ENCODE results near the gene BIN1. TPM values are rescaled to one million over a fixed set of nuclear protein-coding genes. Genes with fewer than 3 reads are reported as not detected.

BIN1 gene
- polyA plus RNA-seq, 1 of the 3 experiments (the other 2 are of a cell fraction) = 40.3 TPM

GRCh38 chr2:127146820-127147502 is 40.0 kb upstream of the BIN1 start (continued):
- no peak for TF ChIP-seq CTCF (IDR thresholded peaks at IDR 0.05)
- TF ChIP-seq MEF2A (IDR thresholded peaks at IDR 0.05; ENCODE audit: borderline replicate concordance, low read depth) = no peak
- no peak for TF ChIP-seq MXI1 (IDR thresholded peaks at IDR 0.05; ENCODE audit: low read depth, low read length)
- TF ChIP-seq JUND (IDR thresholded peaks at IDR 0.05) = no peak
- TF ChIP-seq RFX5 (IDR thresholded peaks at IDR 0.05; ENCODE audit: low read length) = no peak
- no peak for TF ChIP-seq RAD21 (IDR thresholded peaks at IDR 0.05; ENCODE audit: low read length)
- TF ChIP-seq FOXJ3 (CRISPR knock-in tag; IDR thresholded peaks at IDR 0.05) = no peak

- Histone ChIP-seq H3K79me2 (ENCODE audit: insufficient read depth) (no peaks in the 10 kb centered on the region), H3K9me2 (no peaks in the 10 kb centered on the region), H3F3A (replicated peaks; ENCODE audit: insufficient read depth) (peaks cover 12% of the 10 kb centered on the region), H2AFZ (ENCODE audit: low read depth) (no peak overlapping the region), H4K20me1 (ENCODE audit: insufficient read depth) (no peaks in the 10 kb centered on the region), H3K9ac (no peak overlapping the region), H3K27me3 (ENCODE audit: insufficient read depth) (no peaks in the 10 kb centered on the region), H3K36me3 (replicated peaks in 1 of 2; ENCODE audit: control insufficient read depth in 1 of 2, insufficient read depth in 2 of 2, low read length in 1 of 2) (no peaks in the 10 kb centered on the region), H3K4me2 (no peak overlapping the region), H3K27ac (ENCODE audit: low read depth in 2 of 2, low read length in 1 of 2) (no peak overlapping the region), H3K4me3 (ENCODE audit: low read depth in 2 of 2, low read length in 1 of 2) (no peak overlapping the region), H3K4me1 (ENCODE audit: control insufficient read depth in 1 of 2, insufficient read depth in 2 of 2, low read depth in 1 of 2, low read length in 1 of 2) (no peaks in the 10 kb centered on the region; a peak in 1 of 4 replicates), H3K9me3 (peaks cover 6% of the 10 kb centered on the region; the same call in 1 of the 2 replicates)
- ChIA-PET CTCF (interaction anchor here (1.0 to 1.5 kb wide), 4 partner anchors 10 to 78 kb away, joined by 3 to 6 read pairs (median 5); no protein-coding TSS in a partner anchor), POLR2A (no interaction called here)
- no peak for DNase-seq
- TF ChIP-seq USF2 (IDR thresholded peaks at IDR 0.05; ENCODE audit: borderline replicate concordance, low read depth, low read length) (no peak), USF1 (IDR thresholded peaks at IDR 0.05; ENCODE audit: borderline replicate concordance, low read depth) (no peak), SIN3A (IDR thresholded peaks at IDR 0.05; ENCODE audit: borderline replicate concordance, low read depth, low read length) (no peak), RAD21 (IDR thresholded peaks at IDR 0.05; ENCODE audit: low read length) (no peak)
- WGBS (ENCODE audit: low lambda C conversion rate) = 85% methylated on average over 8 of the region's 18 CpGs
These were observed 39.2 kb upstream of the BIN1 start for GRCh38 chr2:127146071-127146725.
